Hindlimb muscle (tissue), 1 donor: ENCODE data around the gene HDGFL2. TPM values are rescaled to one million over a fixed set of nuclear protein-coding genes. Genes with fewer than 3 reads are reported as not detected.

Source experiments
- DNase-seq: peaks from one replicate; pipeline ENCODE4 v3.0.0-alpha.2; 2013
- polyA plus RNA-seq: library from polyadenylated mRNA; unstranded; fragments of 120-200 nt; gene quantifications from one replicate; pipeline ENCODE4 v1.2.1, GENCODE V29; 2013; ENCODE audit not compliant: insufficient read length

HDGFL2 gene
- polyA plus RNA-seq, 1 donor, result 88.0 TPM

GRCh38 chr19:4471403-4472173 lies 509 bp upstream of the HDGFL2 start:
- DNase-seq, result peak; percentile 99

GRCh38 chr19:4473011-4473762 lies 1.1 kb downstream of the HDGFL2 start:
- DNase-seq, result no peak

GRCh38 chr19:4473763-4474513 lies 1.8 kb downstream of the HDGFL2 start:
- no peak for DNase-seq

GRCh38 chr19:4474514-4475022 lies 2.5 kb downstream of the HDGFL2 start:
- peak; percentile 73 for DNase-seq

- DNase-seq, result no peak
Measured at GRCh38 chr19:4477034-4477801, 5.1 kb downstream of the HDGFL2 start.

- DNase-seq, result no peak
Measured at GRCh38 chr19:4482721-4483364, 10.7 kb downstream of the HDGFL2 start.

GRCh38 chr19:4483385-4483784 lies 11.3 kb downstream of the HDGFL2 start:
- no peak for DNase-seq

GRCh38 chr19:4487572-4487971 lies 15.5 kb downstream of the HDGFL2 start:
- no peak for DNase-seq

- no peak for DNase-seq
Measured at GRCh38 chr19:4488496-4488895, 16.4 kb downstream of the HDGFL2 start.

- DNase-seq, result no peak
Measured at GRCh38 chr19:4491446-4491845, 19.3 kb downstream of the HDGFL2 start.

- no peak for DNase-seq
Measured at GRCh38 chr19:4492337-4493103, 20.4 kb downstream of the HDGFL2 start.

GRCh38 chr19:4493104-4493928 lies 21.2 kb downstream of the HDGFL2 start:
- no peak for DNase-seq

GRCh38 chr19:4493929-4494690 lies 22.0 kb downstream of the HDGFL2 start:
- DNase-seq, result no peak

- DNase-seq, result no peak
Measured at GRCh38 chr19:4494691-4495064, 22.6 kb downstream of the HDGFL2 start.

GRCh38 chr19:4495471-4495870 lies 23.4 kb downstream of the HDGFL2 start:
- no peak for DNase-seq

- no peak for DNase-seq
Measured at GRCh38 chr19:4496304-4496703, 24.2 kb downstream of the HDGFL2 start.

- DNase-seq, result no peak
Measured at GRCh38 chr19:4497770-4498389, 25.8 kb downstream of the HDGFL2 start.

GRCh38 chr19:4498694-4499093 lies 26.6 kb downstream of the HDGFL2 start:
- DNase-seq, result no peak

- no peak for DNase-seq
Measured at GRCh38 chr19:4499318-4499717, 27.2 kb downstream of the HDGFL2 start.
